Thoracic aorta (tissue), 2 donors: Measurements from ENCODE around the gene FCRL5. TPM values are rescaled to one million over a fixed set of nuclear protein-coding genes. Genes with fewer than 3 reads are reported as not detected.

Experiments
- ATAC-seq: fragments of 150-250 bp; one replicate; pipeline ENCODE4 v1.8.0; 2017; ENCODE audit warnings: low read depth; ENCODE audit not compliant: insufficient number of reproducible peaks, low FRiP score
- DNase-seq: peaks from one replicate; pipeline ENCODE4 v3.0.0-alpha.2; 2020; ENCODE audit warnings: low spot score
- H3K27ac ChIP-seq, 2 donors: fragments of 200-600 bp; sonication (generic); 1 replicate in 1 of 2; 2 replicates in 1 of 2; pipeline ENCODE4 v1.5.1; 2016; ENCODE audit warnings: mild to moderate bottlenecking in 2 of 2, moderate library complexity in 2 of 2
- H3K27me3 ChIP-seq: fragments of 200-600 bp; sonication (generic); replicated peaks from 2 replicates; pipeline ENCODE4 v1.6.0; 2016; ENCODE audit warnings: mild to moderate bottlenecking; ENCODE audit not compliant: insufficient read depth
- H3K36me3 ChIP-seq: fragments of 200-600 bp; sonication (generic); one replicate; pipeline ENCODE4 v1.5.1; 2016
- H3K4me1 ChIP-seq, 2 donors: fragments of 200-600 bp; sonication (generic); 1 replicate in 1 of 2; 2 replicates in 1 of 2; pipeline versions ENCODE4 v1.5.1 to v1.6.0; 2016; ENCODE audit warnings: low read depth in 2 of 2, mild to moderate bottlenecking in 1 of 2; ENCODE audit not compliant: control insufficient read depth in 1 of 2
- H3K4me3 ChIP-seq: fragments of 200-600 bp; sonication (generic); 2 replicates; pipeline ENCODE4 v1.5.1; 2016; ENCODE audit warnings: mild to moderate bottlenecking
- H3K9me3 ChIP-seq: fragments of 200-600 bp; sonication (generic); 2 replicates; pipeline ENCODE4 v1.5.1; 2016
- CTCF ChIP-seq: fragments of 200-600 bp; sonication (generic); IDR thresholded peaks from one replicate; pipeline ENCODE4 v1.5.1; 2019; ENCODE audit warnings: antibody characterized with exemption
- total RNA-seq, 2 donors: library from RNA; depleted of rRNA; stranded (reverse); fragments of >200 nt; gene quantifications; one replicate each; pipeline versions ENCODE4 v1.1.0 to v1.2.3, GENCODE V29; 2016

The FCRL5 gene
- total RNA-seq, 2 donors from 2014 or later = 0.21 to 0.54 TPM

GRCh38 chr1:157515709-157516108 is 36.6 kb downstream of the FCRL5 start:
- no peaks in the 10 kb centered on the region for H3K4me1 ChIP-seq
- no peaks in the 10 kb centered on the region for H3K36me3 ChIP-seq
- no peak overlapping the region for H3K27ac ChIP-seq
- H3K27me3 ChIP-seq = no peaks in the 10 kb centered on the region
- DNase-seq (no peak), ATAC-seq (no peak)
- TF ChIP-seq CTCF = no peak
- H3K4me3 ChIP-seq = no peak overlapping the region
- H3K9me3 ChIP-seq = no peaks in the 10 kb centered on the region

- ATAC-seq (no peak), DNase-seq (no peak)
- Histone ChIP-seq H3K4me1 (no peaks in the 10 kb centered on the region), H3K9me3 (no peaks in the 10 kb centered on the region), H3K27me3 (no peaks in the 10 kb centered on the region), H3K4me3 (no peak overlapping the region), H3K27ac (no peak overlapping the region), H3K36me3 (no peaks in the 10 kb centered on the region)
- no peak for TF ChIP-seq CTCF
Measured at GRCh38 chr1:157515141-157515540, 37.2 kb downstream of the FCRL5 start.

- DNase-seq = no peak
- no peak for TF ChIP-seq CTCF
- no peak overlapping the region for H3K4me3 ChIP-seq
- ATAC-seq = no peak
- no peaks in the 10 kb centered on the region for H3K4me1 ChIP-seq
- H3K36me3 ChIP-seq = no peaks in the 10 kb centered on the region
- no peaks in the 10 kb centered on the region for H3K27me3 ChIP-seq
- H3K9me3 ChIP-seq = no peaks in the 10 kb centered on the region
- H3K27ac ChIP-seq = no peak overlapping the region
Measured at GRCh38 chr1:157512036-157512969, 40.0 kb downstream of the FCRL5 start.

- no peak for ATAC-seq
- no peak for DNase-seq
Measured at GRCh38 chr1:157509546-157510232, 42.6 kb downstream of the FCRL5 start.

More at GRCh38 chr1:157509546-157510232, 42.6 kb downstream of the FCRL5 start:
- Histone ChIP-seq H3K27ac (no peak overlapping the region), H3K4me3 (no peak overlapping the region), H3K36me3 (no peaks in the 10 kb centered on the region), H3K27me3 (no peaks in the 10 kb centered on the region), H3K9me3 (no peaks in the 10 kb centered on the region), H3K4me1 (no peaks in the 10 kb centered on the region)
- TF ChIP-seq CTCF = no peak
